ENCODE measurements around the gene COLEC11.

- no peak for TF ChIP-seq ZNF217 (CRISPR knock-in tag; IDR thresholded peaks at IDR 0.05)
- TF ChIP-seq FOXM1 (IDR thresholded peaks at IDR 0.05; ENCODE audit: low read depth), result no peak
- TF ChIP-seq FOXM1 (CRISPR knock-in tag; IDR thresholded peaks at IDR 0.05; ENCODE audit: low read depth), result no peak
- no peak for TF ChIP-seq NR1H2 (CRISPR knock-in tag; IDR thresholded peaks at IDR 0.05)
Observed at GRCh38 chr2:3672861-3673678, 78.2 kb downstream of the COLEC11 start.
